HG03196 (cell line): ENCODE measurements around the gene ATP5MC2.

Source experiments
- ATAC-seq: cut with Tn5 transposase; IDR thresholded peaks from one replicate; pipeline ENCODE4 v1.9.1; 2021; ENCODE audit not compliant: unreplicated experiment

The ATP5MC2 gene

DNA sequence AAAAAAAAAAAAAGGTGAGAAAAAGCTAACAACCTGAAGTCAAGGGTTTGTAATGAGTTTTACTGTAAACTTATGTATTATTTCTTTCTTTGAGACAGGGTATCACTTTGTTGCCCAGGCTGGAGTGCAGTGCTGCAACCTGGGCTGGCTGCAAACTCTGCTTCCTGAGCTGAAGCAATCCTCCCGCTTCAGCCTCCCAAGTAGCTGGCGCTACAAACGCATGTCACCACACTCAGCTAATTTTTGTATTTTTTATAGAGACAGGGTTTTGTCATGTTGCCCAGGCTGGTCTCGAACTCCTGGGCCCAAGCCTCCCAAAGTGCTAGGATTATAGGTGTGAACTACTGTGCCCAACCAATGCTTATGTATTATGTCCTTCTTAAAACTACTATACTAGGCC is 58.9 kb downstream of the ATP5MC2 start:
- ATAC-seq: no peak
